Neural cell (in vitro differentiated cells): ENCODE results near the gene CACNA1D. TPM values are rescaled to one million over a fixed set of nuclear protein-coding genes. Genes with fewer than 3 reads are reported as not detected.

Source experiments
- H2AFZ ChIP-seq: fragments of 200-600, 300-800 bp; sonication (generic), shearing (Covaris generic); 2 replicates; pipeline ENCODE4 v1.6.0; 2014; ENCODE audit warnings: low read depth, mild to moderate bottlenecking, antibody characterized with exemption, low read length, moderate library complexity
- H3F3A ChIP-seq: fragments of 200-600 bp; shearing (Covaris generic); 2 replicates; pipeline ENCODE4 v1.6.1; 2016; ENCODE audit warnings: mild to moderate bottlenecking, moderate library complexity, mixed read lengths, antibody characterized with exemption, low read length; ENCODE audit not compliant: insufficient read depth, poor library complexity, severe bottlenecking
- H3K27ac ChIP-seq: fragments of 200-600, 300-800 bp; sonication (generic), shearing (Covaris generic); 2 replicates; pipeline ENCODE4 v1.5.1; 2014; ENCODE audit warnings: mild to moderate bottlenecking, low read length, moderate library complexity
- H3K27me3 ChIP-seq: fragments of 300-800, 200-600 bp; sonication (generic), shearing (Covaris generic); 2 replicates; pipeline ENCODE4 v1.6.0; 2014; ENCODE audit warnings: mild to moderate bottlenecking, low read depth, low read length, moderate library complexity; ENCODE audit not compliant: insufficient read depth
- H3K36me3 ChIP-seq: fragments of 300-800, 200-600 bp; sonication (generic), shearing (Covaris generic); 2 replicates; pipeline ENCODE4 v1.5.1; 2014; ENCODE audit warnings: mild to moderate bottlenecking, antibody characterized with exemption, low read length, moderate library complexity; ENCODE audit not compliant: insufficient read depth
- H3K4me2 ChIP-seq: fragments of 300-800, 200-600 bp; sonication (generic), shearing (Covaris generic); 2 replicates; pipeline ENCODE4 v1.6.0; 2014; ENCODE audit warnings: mild to moderate bottlenecking, low read length
- H3K4me3 ChIP-seq: fragments of 300-800, 200-600 bp; sonication (generic), shearing (Covaris generic); 2 replicates; pipeline ENCODE4 v1.5.1; 2014; ENCODE audit warnings: mild to moderate bottlenecking, low read length, moderate library complexity
- H3K79me2 ChIP-seq: fragments of 200-600 bp; shearing (Covaris generic); replicated peaks from 2 replicates; pipeline ENCODE4 v1.6.0; 2014; ENCODE audit warnings: mild to moderate bottlenecking, low read length, moderate library complexity; ENCODE audit not compliant: insufficient read depth
- H3K9ac ChIP-seq: fragments of 300-800, 200-600 bp; sonication (generic), shearing (Covaris generic); 2 replicates; pipeline ENCODE4 v1.6.1; 2016; ENCODE audit warnings: mild to moderate bottlenecking, low read length, mixed read lengths
- H3K9me2 ChIP-seq: fragments of 200-600 bp; shearing (Covaris generic); 2 replicates; pipeline ENCODE4 v1.6.1; 2016; ENCODE audit warnings: mild to moderate bottlenecking, low read length, mixed read lengths; ENCODE audit not compliant: insufficient read depth
- H3K9me3 ChIP-seq: fragments of 200-600, 300-800 bp; sonication (generic), shearing (Covaris generic); 2 replicates; pipeline ENCODE4 v1.6.1; 2016; ENCODE audit warnings: mild to moderate bottlenecking, mixed run types, low read length, moderate library complexity, mixed read lengths
- H4K20me1 ChIP-seq: fragments of 200-600 bp; shearing (Covaris generic); 2 replicates; pipeline ENCODE4 v1.6.1; 2016; ENCODE audit warnings: mild to moderate bottlenecking, mixed run types; ENCODE audit not compliant: insufficient read depth
- EP300 ChIP-seq: fragments of 450-650 bp; conservative IDR thresholded peaks from 2 replicates; pipeline ENCODE4 v1.6.1; 2014; ENCODE audit warnings: antibody characterized with exemption, mild to moderate bottlenecking, moderate library complexity; ENCODE audit not compliant: poor library complexity, severe bottlenecking
- EZH2 ChIP-seq: fragments of 200-600, 300-800 bp; shearing (Covaris generic), sonication (generic); IDR thresholded peaks from 2 replicates; pipeline ENCODE4 v1.6.1; 2014; ENCODE audit warnings: antibody characterized with exemption, low read length, borderline replicate concordance, mild to moderate bottlenecking; ENCODE audit not compliant: insufficient read depth, poor library complexity, severe bottlenecking
- MXI1 ChIP-seq: fragments of 450-650 bp; conservative IDR thresholded peaks from 2 replicates; pipeline ENCODE4 v1.6.1; 2014; ENCODE audit warnings: antibody characterized with exemption, mild to moderate bottlenecking; ENCODE audit not compliant: poor library complexity, severe bottlenecking
- POLR2AphosphoS5 ChIP-seq: IDR thresholded peaks from 2 replicates; pipeline ENCODE4 v1.6.1; 2012
- RAD21 ChIP-seq: fragments of 450-650 bp; conservative IDR thresholded peaks from 2 replicates; pipeline ENCODE4 v1.6.1; 2014; ENCODE audit warnings: antibody characterized with exemption, mild to moderate bottlenecking, moderate library complexity
- REST ChIP-seq: IDR thresholded peaks from 2 replicates; pipeline ENCODE4 v1.6.1; 2012; ENCODE audit warnings: borderline replicate concordance
- SMC3 ChIP-seq: fragments of 450-650 bp; conservative IDR thresholded peaks from 2 replicates; pipeline ENCODE4 v1.6.1; 2014; ENCODE audit warnings: antibody characterized with exemption, mild to moderate bottlenecking, moderate library complexity; ENCODE audit not compliant: poor library complexity
- TAF1 ChIP-seq: IDR thresholded peaks from 2 replicates; pipeline ENCODE4 v1.6.1; 2012; ENCODE audit warnings: low read depth
- polyA plus RNA-seq: library from polyadenylated mRNA; depleted of rRNA; stranded (reverse); fragments of >200 nt; gene quantifications from 2 replicates; pipeline ENCODE4 v1.2.3, GENCODE V29; 2014
- TF ChIP-seq, protein P1 (sequence below): fragments of 450-650 bp; IDR thresholded peaks from 2 replicates; pipeline ENCODE4 v1.5.1; 2014; ENCODE audit warnings: antibody characterized with exemption, mild to moderate bottlenecking, moderate library complexity; ENCODE audit not compliant: poor library complexity, severe bottlenecking

Gene CACNA1D
- polyA plus RNA-seq, 1 donor from 2014 or later = 22.5 TPM

- Histone ChIP-seq H3K79me2 (no peaks in the 10 kb centered on the region), H3K36me3 (no peaks in the 10 kb centered on the region), H3K9me3 (no peaks in the 10 kb centered on the region), H2AFZ (no peak overlapping the region), H4K20me1 (no peaks in the 10 kb centered on the region), H3K4me2 (no peak overlapping the region), H3K4me3 (no peak overlapping the region), H3K27me3 (no peaks in the 10 kb centered on the region), H3K9me2 (no peaks in the 10 kb centered on the region), H3K9ac (no peak overlapping the region), H3K27ac (no peak overlapping the region), H3F3A (no peaks in the 10 kb centered on the region)
- TF ChIP-seq, protein P1, sequence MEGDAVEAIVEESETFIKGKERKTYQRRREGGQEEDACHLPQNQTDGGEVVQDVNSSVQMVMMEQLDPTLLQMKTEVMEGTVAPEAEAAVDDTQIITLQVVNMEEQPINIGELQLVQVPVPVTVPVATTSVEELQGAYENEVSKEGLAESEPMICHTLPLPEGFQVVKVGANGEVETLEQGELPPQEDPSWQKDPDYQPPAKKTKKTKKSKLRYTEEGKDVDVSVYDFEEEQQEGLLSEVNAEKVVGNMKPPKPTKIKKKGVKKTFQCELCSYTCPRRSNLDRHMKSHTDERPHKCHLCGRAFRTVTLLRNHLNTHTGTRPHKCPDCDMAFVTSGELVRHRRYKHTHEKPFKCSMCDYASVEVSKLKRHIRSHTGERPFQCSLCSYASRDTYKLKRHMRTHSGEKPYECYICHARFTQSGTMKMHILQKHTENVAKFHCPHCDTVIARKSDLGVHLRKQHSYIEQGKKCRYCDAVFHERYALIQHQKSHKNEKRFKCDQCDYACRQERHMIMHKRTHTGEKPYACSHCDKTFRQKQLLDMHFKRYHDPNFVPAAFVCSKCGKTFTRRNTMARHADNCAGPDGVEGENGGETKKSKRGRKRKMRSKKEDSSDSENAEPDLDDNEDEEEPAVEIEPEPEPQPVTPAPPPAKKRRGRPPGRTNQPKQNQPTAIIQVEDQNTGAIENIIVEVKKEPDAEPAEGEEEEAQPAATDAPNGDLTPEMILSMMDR = no peak
- TF ChIP-seq MXI1 (no peak), POLR2AphosphoS5 (no peak), SMC3 (no peak), EP300 (no peak), REST (no peak), RAD21 (no peak), TAF1 (no peak), EZH2 (no peak)
Measured at GRCh38 chr3:53594276-53594675, 99.9 kb downstream of the CACNA1D start.

DNA sequence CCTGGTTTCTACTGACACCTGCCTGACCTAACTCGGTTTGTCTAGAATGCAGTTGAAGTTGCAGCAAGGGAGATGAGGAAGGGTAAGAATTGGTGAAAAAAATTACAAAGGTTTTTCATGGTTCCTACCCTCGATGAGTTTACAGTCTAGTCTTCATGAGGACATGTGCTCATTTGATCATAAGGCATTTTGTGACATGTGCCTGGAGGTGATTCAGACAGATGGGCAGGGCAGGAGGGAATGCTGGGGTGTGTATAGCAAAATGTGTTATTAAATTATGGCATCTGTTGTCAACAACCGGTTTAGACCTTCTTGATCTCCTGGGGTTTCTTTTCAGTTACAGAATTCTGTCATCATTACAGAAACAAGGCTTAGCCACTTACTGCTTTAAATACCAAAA lies 101.2 kb downstream of the CACNA1D start:
- no peaks in the 10 kb centered on the region for H3K9me2 ChIP-seq
- no peak overlapping the region for H2AFZ ChIP-seq
- no peaks in the 10 kb centered on the region for H3K9me3 ChIP-seq
- H3K27ac ChIP-seq = no peak overlapping the region
- H3K79me2 ChIP-seq = no peaks in the 10 kb centered on the region
- TF ChIP-seq MXI1 = no peak
- no peak for TF ChIP-seq REST
- no peak for TF ChIP-seq EP300
- TF ChIP-seq TAF1 = no peak
- TF ChIP-seq SMC3 = no peak
- TF ChIP-seq, protein P1 = no peak
- no peak for TF ChIP-seq RAD21
- TF ChIP-seq POLR2AphosphoS5 = no peak
- no peak for TF ChIP-seq EZH2
- H3K9ac ChIP-seq = no peak overlapping the region
- H4K20me1 ChIP-seq = no peaks in the 10 kb centered on the region
- no peak overlapping the region for H3K4me3 ChIP-seq
- H3K36me3 ChIP-seq = no peaks in the 10 kb centered on the region
- no peak overlapping the region for H3K4me2 ChIP-seq
- no peaks in the 10 kb centered on the region for H3F3A ChIP-seq
- no peaks in the 10 kb centered on the region for H3K27me3 ChIP-seq
